ENCODE results near the gene SSPN. TPM values are rescaled to one million over a fixed set of nuclear protein-coding genes. Genes with fewer than 3 reads are reported as not detected.

The SSPN gene
- total RNA-seq, 1 experiment from 2014 or later, result 0.17 TPM

- no peak overlapping the region for H3K4me3 ChIP-seq (replicated peaks in 1 of 2; ENCODE audit: low read depth in 1 of 2, low read length in 2 of 2)
- no peak overlapping the region for H3K9ac ChIP-seq (ENCODE audit: low read length)
- ATAC-seq, result no peak
- no peak overlapping the region for H3K4me2 ChIP-seq (ENCODE audit: low read length)
- H3K9me2 ChIP-seq (ENCODE audit: insufficient read depth), result no peaks in the 10 kb centered on the region
- POLR2A ChIA-PET, result no interaction called here
- H2AFZ ChIP-seq (ENCODE audit: low read depth, low read length, poor library complexity, severe bottlenecking), result no peak overlapping the region
- intact Hi-C loops (cut with micrococcal nuclease), result no loop called here
- peaks cover 0 to 8% of the 10 kb centered on the region in 2 experiments; a peak in 3 of 4 replicates for H3K4me1 ChIP-seq (ENCODE audit: control insufficient read depth in 1 of 2, insufficient read depth in 2 of 2, low read length in 2 of 2)
- no peak overlapping the region for H3K27ac ChIP-seq (ENCODE audit: low read depth, low read length)
- no peak for TF ChIP-seq TCF7L2 (IDR thresholded peaks at IDR 0.05; ENCODE audit: borderline replicate concordance, extremely low read depth, insufficient read depth, insufficient read length)
- TF ChIP-seq YY1 (IDR thresholded peaks at IDR 0.05; ENCODE audit: extremely low read depth, insufficient replicate concordance, low read depth, low read length), result no peak
- no peak for TF ChIP-seq ZBTB33 (IDR thresholded peaks at IDR 0.05; ENCODE audit: extremely low read depth, insufficient replicate concordance, low read length)
- no peak for TF ChIP-seq ZNF274 (IDR thresholded peaks at IDR 0.05; ENCODE audit: low read depth, low read length)
- TF ChIP-seq CTCF (IDR thresholded peaks at IDR 0.05 in 2 of 3, conservative IDR thresholded peaks at IDR 0.05 in 1 of 3; ENCODE audit: borderline replicate concordance in 1 of 3, insufficient read depth in 1 of 3, low read depth in 2 of 3, low read length in 2 of 3), result no peak
- TF ChIP-seq EGR1 (IDR thresholded peaks at IDR 0.05; ENCODE audit: low read depth), result no peak
- TF ChIP-seq CEBPB (IDR thresholded peaks at IDR 0.05; ENCODE audit: low read depth), result no peak
- TF ChIP-seq MAX (IDR thresholded peaks at IDR 0.05), result no peak
- TF ChIP-seq REST (IDR thresholded peaks at IDR 0.05; ENCODE audit: low read depth), result no peak
- no peak for TF ChIP-seq FOSL1 (IDR thresholded peaks at IDR 0.05; ENCODE audit: low read depth)
- TF ChIP-seq JUND (IDR thresholded peaks at IDR 0.05), result no peak
- CTCF ChIA-PET, result no interaction called here
- RAD21 ChIA-PET (ENCODE audit: low non-redundant PET in 1 of 2, low total read pairs in 2 of 2, uncharacterized antibody in 2 of 2, unreplicated experiment in 2 of 2), result no interaction called here
- H3K79me2 ChIP-seq (ENCODE audit: insufficient read depth, low read length), result no peaks in the 10 kb centered on the region
- H4K20me1 ChIP-seq (ENCODE audit: insufficient read depth), result no peaks in the 10 kb centered on the region
- no TSS peak for BruUV-seq (replicated peaks)
- no peak for DNase-seq (ENCODE audit: low read depth, low spot score)
- H3K27me3 ChIP-seq (ENCODE audit: insufficient read depth, low read length), result no peaks in the 10 kb centered on the region
- H3K36me3 ChIP-seq (ENCODE audit: control insufficient read depth in 1 of 2, insufficient read depth in 2 of 2, low read length in 2 of 2), result no peaks in the 10 kb centered on the region
- peaks cover 0 to 8% of the 10 kb centered on the region in 2 experiments; a peak in 1 of 4 replicates for H3K9me3 ChIP-seq (ENCODE audit: control insufficient read depth in 1 of 2, insufficient read depth in 1 of 2, low read depth in 1 of 2, low read length in 2 of 2)
Observed at GRCh38 chr12:26251600-26251999, 56.2 kb downstream of the SSPN start.

Data from HCT116 (cell line).